GM18511 (cell line): Measurements from ENCODE around the gene OXER1.

ENCODE experiments used
- ATAC-seq: cut with Tn5 transposase; IDR thresholded peaks from one replicate; pipeline ENCODE4 v1.9.1; 2021; ENCODE audit warnings: mild to moderate bottlenecking, moderate library complexity; ENCODE audit not compliant: unreplicated experiment

Gene OXER1

GRCh38 chr2:42713920-42714319, 50.0 kb downstream of the OXER1 start:
- no peak for ATAC-seq

DNA sequence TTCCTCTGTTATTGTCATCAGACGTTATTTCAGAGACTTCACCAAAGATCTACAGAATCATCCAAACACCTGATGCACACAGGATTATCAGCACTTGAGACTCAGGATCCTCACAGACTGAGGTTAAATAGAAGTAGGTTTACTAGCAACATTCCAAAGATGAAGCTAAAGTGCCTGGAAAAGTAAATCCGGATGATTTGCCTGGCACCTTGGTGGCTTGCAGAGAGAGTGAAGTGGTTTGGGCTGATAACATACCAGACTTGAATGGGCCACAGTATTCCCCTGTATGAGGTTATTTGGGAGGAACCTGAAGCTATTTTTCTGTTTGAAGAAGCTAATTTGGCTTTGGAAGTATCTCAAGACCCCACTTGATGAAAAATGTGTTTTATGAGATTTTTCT, 51.0 kb downstream of the OXER1 start:
- no peak for ATAC-seq
